C4-2B (cell line): ENCODE measurements around the gene DVL1.

Experiments used
- ZFX ChIP-seq: fragments of 450-650 bp; IDR thresholded peaks from 2 replicates; pipeline ENCODE4 v1.6.1; 2017
- TF ChIP-seq, protein P1 (sequence below): fragments of 450-650 bp; conservative IDR thresholded peaks from 2 replicates; pipeline ENCODE4 v1.5.1; 2017; ENCODE audit warnings: mild to moderate bottlenecking

DNA sequence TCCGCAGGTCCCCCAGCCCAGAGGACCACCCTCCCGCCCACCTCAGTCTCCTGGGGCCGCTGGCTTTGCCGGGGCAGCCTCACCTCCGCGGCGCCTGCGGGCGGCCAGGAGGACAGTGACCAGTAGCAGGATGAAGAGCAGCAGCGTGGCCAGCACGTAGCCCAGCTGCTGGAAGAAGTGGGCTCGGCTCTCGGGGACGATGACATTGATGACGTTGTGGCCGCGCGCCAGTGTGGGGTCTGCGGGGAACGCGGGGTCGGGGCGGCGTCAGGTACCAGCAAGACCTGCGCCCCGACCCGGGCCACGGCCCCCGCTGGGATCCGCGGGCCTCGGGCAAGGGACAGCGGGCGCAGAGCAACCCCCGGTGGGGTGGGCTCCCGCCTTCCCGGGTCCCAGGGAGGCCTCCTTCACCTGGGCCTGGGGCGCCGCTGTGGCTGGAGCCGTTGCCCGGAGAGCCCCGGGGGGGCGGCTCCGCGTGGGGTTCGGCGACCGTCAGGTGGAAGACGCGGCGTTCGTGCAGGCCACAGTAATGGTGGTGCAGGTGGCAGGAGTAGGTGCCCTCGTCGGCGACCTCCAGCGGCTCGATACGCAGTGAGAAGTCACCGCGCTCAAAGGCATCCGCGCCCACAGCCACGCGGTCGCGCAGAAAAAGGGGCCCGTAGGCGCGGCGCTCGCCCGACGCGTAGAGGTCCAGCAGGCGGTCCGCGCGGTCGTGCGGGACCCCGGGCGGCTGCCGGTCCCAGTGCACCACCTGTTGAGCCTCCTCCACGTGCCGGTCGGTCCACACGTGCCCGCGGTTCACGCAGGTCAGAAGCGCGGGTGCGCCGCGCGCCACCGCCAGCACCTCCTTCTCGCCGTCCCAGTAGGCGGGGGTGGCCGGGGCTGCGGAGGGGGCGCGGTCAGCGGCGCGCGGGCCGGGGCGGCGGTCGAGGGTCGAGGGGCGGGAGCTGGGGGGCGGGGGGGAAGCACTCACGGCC lies 5.3 kb upstream of the DVL1 start:
- TF ChIP-seq, protein P1, sequence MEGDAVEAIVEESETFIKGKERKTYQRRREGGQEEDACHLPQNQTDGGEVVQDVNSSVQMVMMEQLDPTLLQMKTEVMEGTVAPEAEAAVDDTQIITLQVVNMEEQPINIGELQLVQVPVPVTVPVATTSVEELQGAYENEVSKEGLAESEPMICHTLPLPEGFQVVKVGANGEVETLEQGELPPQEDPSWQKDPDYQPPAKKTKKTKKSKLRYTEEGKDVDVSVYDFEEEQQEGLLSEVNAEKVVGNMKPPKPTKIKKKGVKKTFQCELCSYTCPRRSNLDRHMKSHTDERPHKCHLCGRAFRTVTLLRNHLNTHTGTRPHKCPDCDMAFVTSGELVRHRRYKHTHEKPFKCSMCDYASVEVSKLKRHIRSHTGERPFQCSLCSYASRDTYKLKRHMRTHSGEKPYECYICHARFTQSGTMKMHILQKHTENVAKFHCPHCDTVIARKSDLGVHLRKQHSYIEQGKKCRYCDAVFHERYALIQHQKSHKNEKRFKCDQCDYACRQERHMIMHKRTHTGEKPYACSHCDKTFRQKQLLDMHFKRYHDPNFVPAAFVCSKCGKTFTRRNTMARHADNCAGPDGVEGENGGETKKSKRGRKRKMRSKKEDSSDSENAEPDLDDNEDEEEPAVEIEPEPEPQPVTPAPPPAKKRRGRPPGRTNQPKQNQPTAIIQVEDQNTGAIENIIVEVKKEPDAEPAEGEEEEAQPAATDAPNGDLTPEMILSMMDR, result no peak
- TF ChIP-seq ZFX, result peak; percentile 23; the same call in 1 of the 2 replicates
